C4-2B (cell line): ENCODE measurements around the gene SEMG1.

ENCODE experiments used
- ZFX ChIP-seq: fragments of 450-650 bp; IDR thresholded peaks from 2 replicates; pipeline ENCODE4 v1.6.1; 2017
- TF ChIP-seq, protein P1 (sequence below): fragments of 450-650 bp; conservative IDR thresholded peaks from 2 replicates; pipeline ENCODE4 v1.5.1; 2017; ENCODE audit warnings: mild to moderate bottlenecking

DNA sequence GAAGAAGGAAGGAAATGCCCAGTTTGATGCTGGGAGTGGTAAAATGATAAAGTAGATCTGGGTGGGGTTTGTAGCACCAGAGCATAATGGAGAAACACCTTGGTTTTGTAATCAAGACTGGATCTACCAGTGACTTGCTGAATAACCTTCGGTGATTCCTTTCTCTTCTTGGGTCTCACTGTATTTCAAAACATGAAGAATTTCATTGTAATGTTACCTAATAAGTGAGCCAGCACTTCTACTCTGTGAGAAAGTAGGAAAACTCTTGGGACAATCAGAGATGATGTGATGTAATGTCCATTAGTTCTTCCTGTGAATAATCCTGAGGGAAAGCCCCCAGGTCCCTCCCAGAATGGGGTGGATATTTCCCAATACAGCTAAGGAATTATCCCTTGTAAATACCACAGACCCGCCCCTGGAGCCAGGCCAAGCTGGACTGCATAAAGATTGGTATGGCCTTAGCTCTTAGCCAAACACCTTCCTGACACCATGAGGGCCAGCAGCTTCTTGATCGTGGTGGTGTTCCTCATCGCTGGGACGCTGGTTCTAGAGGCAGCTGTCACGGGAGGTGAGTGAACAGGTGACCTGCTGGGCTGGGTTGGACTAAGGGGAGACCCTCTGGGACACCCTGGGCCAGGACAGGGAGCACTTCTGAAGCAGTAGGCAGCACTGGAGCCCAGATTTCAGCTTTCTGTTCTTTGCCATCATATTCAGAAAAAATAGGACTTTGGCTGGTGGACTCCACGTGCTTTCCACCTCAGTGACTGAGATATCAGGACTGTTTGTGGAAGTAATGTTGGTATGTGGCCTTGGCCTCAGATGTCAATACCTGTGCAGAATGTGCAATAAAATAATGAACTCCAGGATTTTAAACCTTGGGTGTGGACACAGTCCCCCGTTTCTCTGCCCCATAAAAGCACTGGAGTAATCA lies 32.1 kb upstream of the SEMG1 start, which contains the start of gene PI3:
- TF ChIP-seq, protein P1, sequence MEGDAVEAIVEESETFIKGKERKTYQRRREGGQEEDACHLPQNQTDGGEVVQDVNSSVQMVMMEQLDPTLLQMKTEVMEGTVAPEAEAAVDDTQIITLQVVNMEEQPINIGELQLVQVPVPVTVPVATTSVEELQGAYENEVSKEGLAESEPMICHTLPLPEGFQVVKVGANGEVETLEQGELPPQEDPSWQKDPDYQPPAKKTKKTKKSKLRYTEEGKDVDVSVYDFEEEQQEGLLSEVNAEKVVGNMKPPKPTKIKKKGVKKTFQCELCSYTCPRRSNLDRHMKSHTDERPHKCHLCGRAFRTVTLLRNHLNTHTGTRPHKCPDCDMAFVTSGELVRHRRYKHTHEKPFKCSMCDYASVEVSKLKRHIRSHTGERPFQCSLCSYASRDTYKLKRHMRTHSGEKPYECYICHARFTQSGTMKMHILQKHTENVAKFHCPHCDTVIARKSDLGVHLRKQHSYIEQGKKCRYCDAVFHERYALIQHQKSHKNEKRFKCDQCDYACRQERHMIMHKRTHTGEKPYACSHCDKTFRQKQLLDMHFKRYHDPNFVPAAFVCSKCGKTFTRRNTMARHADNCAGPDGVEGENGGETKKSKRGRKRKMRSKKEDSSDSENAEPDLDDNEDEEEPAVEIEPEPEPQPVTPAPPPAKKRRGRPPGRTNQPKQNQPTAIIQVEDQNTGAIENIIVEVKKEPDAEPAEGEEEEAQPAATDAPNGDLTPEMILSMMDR = no peak
- no peak for TF ChIP-seq ZFX
